Adrenal gland (tissue), 12 donors: ENCODE measurements around the gene CDK11A. TPM values are rescaled to one million over a fixed set of nuclear protein-coding genes. Genes with fewer than 3 reads are reported as not detected.
"Not testable (repeated sequence)": the region's sequence is repeated elsewhere in the genome, so short reads cannot be mapped to it uniquely, and the experiment has no call there.

Experiments used
- DNase-seq, 7 donors: peaks; one replicate each; pipeline ENCODE4 v3.0.0-alpha.2; 2019 to 2020
- H3K27ac ChIP-seq, 5 donors: fragments of 200-600 bp; sonication (generic) in 4 of 5; 1 replicate in 3 of 5; 2 replicates in 2 of 5; pipeline versions ENCODE4 v1.5.1 to v1.8.0; 2016 to 2020; ENCODE audit warnings: mild to moderate bottlenecking in 1 of 5
- H3K27me3 ChIP-seq: fragments of 200-600 bp; 2 replicates; pipeline ENCODE4 v1.8.0; 2021
- H3K36me3 ChIP-seq, 2 donors: fragments of 200-600 bp; replicated peaks in 1 of 2; 1 replicate in 1 of 2; 2 replicates in 1 of 2; pipeline versions ENCODE4 v1.5.1 to v1.8.0; 2018 to 2022
- H3K4me1 ChIP-seq, 2 donors: fragments of 200-600 bp; replicated peaks in 1 of 2; 1 replicate in 1 of 2; 2 replicates in 1 of 2; pipeline versions ENCODE4 v1.5.1 to v1.8.0; 2018 to 2021
- H3K4me3 ChIP-seq, 4 donors: fragments of 200-600 bp; sonication (generic) in 3 of 4; one replicate each; pipeline ENCODE4 v1.5.1; 2016 to 2018
- H3K9me3 ChIP-seq, 3 donors: fragments of 200-600 bp; sonication (generic) in 1 of 3; replicated peaks in 1 of 3; 1 replicate in 2 of 3; 2 replicates in 1 of 3; pipeline versions ENCODE4 v1.5.1 to v1.8.0; 2016 to 2021
- POLR2A ChIP-seq, 2 donors: fragments of 450-650 bp; IDR thresholded peaks; one replicate each; pipeline ENCODE4 v1.6.1; 2017; ENCODE audit warnings: antibody characterized with exemption in 2 of 2, mild to moderate bottlenecking in 2 of 2, moderate library complexity in 1 of 2
- WGBS, 4 donors: extraction: QIAGEN DNeasy Blood & Tissue Kit in 2 of 4; methylation state at CpG; one replicate each; pipeline versions ENCODE4 v1.1.5 to v1.1.7; 2013 to 2017; 5-methylcytosine and 5-hydroxymethylcytosine counted together
- intact Hi-C, 2 donors: fragments of 100-400 bp; cut with DNase I; formaldehyde crosslinking; loops; one replicate each; pipeline versions ENCODE4 v1.14.1 to v1.15.0; 2022 to 2023
- polyA plus RNA-seq, 3 donors: library from polyadenylated mRNA; stranded (reverse); fragments of 200-250 nt in 2 of 3; fragments of 350-450 nt in 1 of 3; fragmentation: Illumina TruSeq in 1 of 3; extraction: RNeasy Lipid Tissue Mini Kit (QIAGEN cat#74804) in 1 of 3; gene quantifications; one replicate each; pipeline ENCODE4 v1.2.3, GENCODE V29; 2013 to 2014
- total RNA-seq, 9 donors: library from RNA; depleted of rRNA in 4 of 9; stranded (reverse); fragments of >200 nt in 4 of 9; fragments of 120-200 nt in 1 of 9; fragmentation: NEBNext Ultra II Directional in 1 of 9; extraction: Animal tissue kit (Norgen Biotek cat#: 25700) in 1 of 9; gene quantifications; one replicate each; pipeline versions ENCODE4 v1.1.0 to v1.2.4, GENCODE V29; 2013 to 2023
- TF ChIP-seq, protein P1 (sequence below), 6 experiments: fragments of 450-650 bp in 4 of 6; fragments of 200-600 bp in 2 of 6; sonication (generic) in 1 of 6; IDR thresholded peaks; 1 replicate in 5 of 6; 2 replicates in 1 of 6; pipeline versions ENCODE4 v1.5.1 to v1.8.0; 2016 to 2021; ENCODE audit warnings: antibody characterized with exemption in 6 of 6, mild to moderate bottlenecking in 2 of 6, moderate library complexity in 1 of 6
- donor health status: healthy with polysubstance abuse.
- donor health status: Bipolar disorder and iron deficiency.
- donor health status: DM: yes; HTN: yes; CAD: no.
- donor health status: DM: no; HTN: no; CAD: no.
- donor health status: DM: no; HTN: no; CAD: no.
- donor health status: DM: yes; HTN: yes; CAD: no.

The CDK11A gene
- total and polyA plus RNA-seq, 12 donors = 2.1 to 302 (median 25.7) TPM

- TF ChIP-seq, protein P1, sequence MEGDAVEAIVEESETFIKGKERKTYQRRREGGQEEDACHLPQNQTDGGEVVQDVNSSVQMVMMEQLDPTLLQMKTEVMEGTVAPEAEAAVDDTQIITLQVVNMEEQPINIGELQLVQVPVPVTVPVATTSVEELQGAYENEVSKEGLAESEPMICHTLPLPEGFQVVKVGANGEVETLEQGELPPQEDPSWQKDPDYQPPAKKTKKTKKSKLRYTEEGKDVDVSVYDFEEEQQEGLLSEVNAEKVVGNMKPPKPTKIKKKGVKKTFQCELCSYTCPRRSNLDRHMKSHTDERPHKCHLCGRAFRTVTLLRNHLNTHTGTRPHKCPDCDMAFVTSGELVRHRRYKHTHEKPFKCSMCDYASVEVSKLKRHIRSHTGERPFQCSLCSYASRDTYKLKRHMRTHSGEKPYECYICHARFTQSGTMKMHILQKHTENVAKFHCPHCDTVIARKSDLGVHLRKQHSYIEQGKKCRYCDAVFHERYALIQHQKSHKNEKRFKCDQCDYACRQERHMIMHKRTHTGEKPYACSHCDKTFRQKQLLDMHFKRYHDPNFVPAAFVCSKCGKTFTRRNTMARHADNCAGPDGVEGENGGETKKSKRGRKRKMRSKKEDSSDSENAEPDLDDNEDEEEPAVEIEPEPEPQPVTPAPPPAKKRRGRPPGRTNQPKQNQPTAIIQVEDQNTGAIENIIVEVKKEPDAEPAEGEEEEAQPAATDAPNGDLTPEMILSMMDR (IDR thresholded peaks at IDR 0.05) = no peak
- TF ChIP-seq POLR2A (IDR thresholded peaks at IDR 0.05) = no peak
- Histone ChIP-seq H3K4me1 (no peaks in the 10 kb centered on the region), H3K9me3 (no peaks in the 10 kb centered on the region), H3K36me3 (peaks cover 0 to 18% of the 10 kb centered on the region in 2 donors), H3K4me3 (no peak overlapping the region), H3K27ac (no peak overlapping the region), H3K27me3 (no peaks in the 10 kb centered on the region)
- WGBS, 4 donors = 91 to 96% (median 95%) methylated on average over 11 to 22 of the region's 22 CpGs
- DNase-seq = peak in 2 of 7 donors; percentile 22 to 41
- intact Hi-C loops = no loop called here
These were observed 20.4 kb downstream of the CDK11A start for GRCh38 chr1:1703796-1704195.

DNA sequence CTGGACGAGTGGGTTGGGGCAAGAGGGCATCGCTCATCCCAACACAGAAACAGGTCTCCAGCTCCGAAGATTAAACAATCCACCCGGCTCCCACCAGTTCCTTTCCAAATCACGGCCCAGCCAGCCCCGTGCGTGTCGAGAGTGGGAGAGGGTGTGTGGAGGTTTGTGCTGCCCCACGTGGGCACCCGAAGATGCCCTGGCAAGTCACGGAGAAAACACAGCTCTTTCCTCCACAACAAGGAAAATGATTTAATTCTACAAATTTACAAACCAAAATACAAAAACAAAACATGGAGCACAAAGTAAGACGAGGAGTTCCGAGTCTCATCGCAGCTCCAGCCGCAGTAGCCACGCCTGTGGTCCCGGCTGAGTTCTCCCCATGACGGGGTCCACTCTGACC, 21.7 kb downstream of the CDK11A start:
- H3K4me3 ChIP-seq, DNase-seq, H3K9me3 ChIP-seq, H3K27ac ChIP-seq, H3K4me1 ChIP-seq, H3K27me3 ChIP-seq, intact Hi-C loops: not testable (repeated sequence)
- H3K36me3 ChIP-seq = peaks cover 0 to 18% of the 10 kb centered on the region in 2 donors
- 68 to 88% (median 81%) methylated on average over 3 to 9 of the region's 18 CpGs for WGBS, 4 donors

- intact Hi-C loops, H3K9me3 ChIP-seq, H3K4me3 ChIP-seq, H3K27ac ChIP-seq, H3K4me1 ChIP-seq, DNase-seq, H3K27me3 ChIP-seq: not testable (repeated sequence)
- peaks cover 0 to 12% of the 10 kb centered on the region in 2 donors for H3K36me3 ChIP-seq
- WGBS, 4 donors = no CpG with 5 or more reads among the region's 33 CpGs
These were observed 23.6 kb downstream of the CDK11A start for GRCh38 chr1:1700557-1700956.

- H3K4me1 ChIP-seq, intact Hi-C loops: not testable (repeated sequence)
- WGBS, 4 donors = no CpG with 5 or more reads among the region's 45 CpGs
These were observed 24.1 kb downstream of the CDK11A start for GRCh38 chr1:1700067-1700466.

GRCh38 chr1:1699061-1699460, 25.1 kb downstream of the CDK11A start:
- H3K27ac ChIP-seq, H3K27me3 ChIP-seq, H3K9me3 ChIP-seq, H3K4me1 ChIP-seq, H3K36me3 ChIP-seq, intact Hi-C loops, H3K4me3 ChIP-seq: not testable (repeated sequence)
- peak in 2 of 7 donors; percentile 6 to 29 for DNase-seq
- WGBS, 4 donors = 92 to 94% methylated on average over 9 to 10 of the region's 19 CpGs; no CpG with 5 or more reads in 2 of the 4 donors

More at GRCh38 chr1:1700067-1700466, 24.1 kb downstream of the CDK11A start:
- not testable (repeated sequence) for H3K27ac ChIP-seq, DNase-seq, H3K9me3 ChIP-seq, H3K4me3 ChIP-seq, H3K27me3 ChIP-seq
- H3K36me3 ChIP-seq = peaks cover 0 to 12% of the 10 kb centered on the region in 2 donors

GRCh38 chr1:1697358-1698183, 26.6 kb downstream of the CDK11A start:
- intact Hi-C loops, H3K4me3 ChIP-seq, H3K4me1 ChIP-seq, H3K9me3 ChIP-seq, H3K27ac ChIP-seq, H3K36me3 ChIP-seq, H3K27me3 ChIP-seq: not testable (repeated sequence)
- WGBS, 4 donors = 72 to 88% (median 81%) methylated on average over 4 to 20 of the region's 26 CpGs
- DNase-seq = peak in 2 of 7 donors; percentile 18 to 30

- DNase-seq = peak in 1 of 7 donors; percentile 43
- H3K36me3 ChIP-seq, H3K4me1 ChIP-seq, H3K4me3 ChIP-seq, H3K9me3 ChIP-seq, H3K27ac ChIP-seq, intact Hi-C loops, H3K27me3 ChIP-seq: not testable (repeated sequence)
- 82 to 91% (median 87%) methylated on average over 12 to 19 of the region's 23 CpGs for WGBS, 4 donors
These were observed 27.5 kb downstream of the CDK11A start for GRCh38 chr1:1696431-1697357.
